ENCODE measurements around the gene CISH. TPM values are rescaled to one million over a fixed set of nuclear protein-coding genes. Genes with fewer than 3 reads are reported as not detected.

The CISH gene, protein sequence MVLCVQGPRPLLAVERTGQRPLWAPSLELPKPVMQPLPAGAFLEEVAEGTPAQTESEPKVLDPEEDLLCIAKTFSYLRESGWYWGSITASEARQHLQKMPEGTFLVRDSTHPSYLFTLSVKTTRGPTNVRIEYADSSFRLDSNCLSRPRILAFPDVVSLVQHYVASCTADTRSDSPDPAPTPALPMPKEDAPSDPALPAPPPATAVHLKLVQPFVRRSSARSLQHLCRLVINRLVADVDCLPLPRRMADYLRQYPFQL
- total RNA-seq, result 10 to 100 TPM in 6 of 7 donors, 1 to 10 TPM in 1; 6.2 to 28.0 (median 24.7) TPM
- 10 to 100 TPM in 1 of 2 donors, 1 to 10 TPM in 1; 6.5 to 21.9 TPM for polyA plus RNA-seq
- long read RNA-seq, donor 1, full-length matches to known transcripts, result 18 of 31 reads
- long read RNA-seq, donor 1, partial matches to known transcripts, result 12 of 31 reads
- long read RNA-seq, donor 1, other reads (novel, unspliced or antisense), result 1 of 31 reads
- long read RNA-seq, donor 2, transcript CISH-201 (3 exons, 2,043 nt), result major isoform, 7 of 7 reads
- long read RNA-seq, donor 2, partial matches to known transcripts, result 0 of 7 reads
- long read RNA-seq, donor 2, other reads (novel, unspliced or antisense), result 0 of 7 reads
- long read RNA-seq, donor 3, full-length matches to known transcripts, result 10 of 22 reads
- long read RNA-seq, donor 3, partial matches to known transcripts, result 12 of 22 reads
- long read RNA-seq, donor 3, other reads (novel, unspliced or antisense), result 0 of 22 reads

DNA sequence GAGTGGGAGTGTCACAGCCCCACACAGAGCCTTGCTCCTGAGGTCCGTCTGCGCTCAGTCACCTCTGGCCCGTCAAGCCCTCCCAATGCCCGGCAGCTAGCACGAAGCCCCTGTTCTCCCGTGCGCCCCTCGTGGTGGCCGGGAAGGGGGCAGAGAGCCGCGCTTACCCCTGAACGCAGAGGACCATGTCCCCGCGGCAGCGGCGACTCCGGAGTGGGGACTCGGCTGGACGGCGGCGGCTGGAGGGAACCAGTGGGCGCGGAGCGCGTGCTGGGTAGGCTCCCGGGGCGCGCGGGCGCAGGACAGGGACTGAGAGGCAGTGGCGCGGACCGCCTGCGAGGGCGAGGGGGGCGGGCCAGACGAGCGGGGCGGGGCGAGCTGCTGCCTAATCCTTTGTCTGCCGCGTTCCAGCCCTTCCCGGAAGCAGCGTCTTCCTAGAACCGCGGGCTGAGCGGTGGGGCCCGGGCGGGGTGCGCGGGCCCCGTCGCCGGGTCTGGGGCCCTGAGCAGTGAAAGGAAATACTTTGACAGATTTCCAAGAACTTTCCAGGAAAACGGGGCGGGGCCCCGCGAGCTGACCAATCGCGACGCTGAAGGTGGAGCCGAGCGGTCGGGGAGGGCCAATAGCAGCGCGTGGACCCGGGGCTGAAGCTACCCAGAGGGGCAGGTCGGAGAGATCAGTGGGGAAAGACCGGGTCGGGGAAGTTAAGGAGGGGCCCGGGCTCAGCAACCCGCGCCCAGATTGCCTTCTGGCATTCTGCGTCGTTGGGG, at the start of gene CISH:
Gene CISH, minus strand, starts transcription at position 311 of the 770 bp plus-strand sequence. Its CDS starts 124 bp downstream, at position 187.
- WGBS, 3 donors, result 1 to 2% (median 1%) methylated on average over 35 to 75 of the region's 75 CpGs
- Histone ChIP-seq H3K4me3 (peak within 1 kb of the TSS; percentile 89), H3K27me3 (no peaks in the 10 kb centered on the region), H3K36me3 (no peaks in the 10 kb centered on the region), H3K4me1 (ENCODE audit: insufficient read depth) (peaks cover 30% of the 10 kb centered on the region), H3K9me3 (no peaks in the 10 kb centered on the region), H3K27ac (peak within 1 kb of the TSS; percentile 55 to 86)
- TF ChIP-seq EP300 (IDR thresholded peaks at IDR 0.05) (peak; percentile 75), POLR2A (IDR thresholded peaks at IDR 0.05) (peak; percentile 71)
- TF ChIP-seq, protein P1, sequence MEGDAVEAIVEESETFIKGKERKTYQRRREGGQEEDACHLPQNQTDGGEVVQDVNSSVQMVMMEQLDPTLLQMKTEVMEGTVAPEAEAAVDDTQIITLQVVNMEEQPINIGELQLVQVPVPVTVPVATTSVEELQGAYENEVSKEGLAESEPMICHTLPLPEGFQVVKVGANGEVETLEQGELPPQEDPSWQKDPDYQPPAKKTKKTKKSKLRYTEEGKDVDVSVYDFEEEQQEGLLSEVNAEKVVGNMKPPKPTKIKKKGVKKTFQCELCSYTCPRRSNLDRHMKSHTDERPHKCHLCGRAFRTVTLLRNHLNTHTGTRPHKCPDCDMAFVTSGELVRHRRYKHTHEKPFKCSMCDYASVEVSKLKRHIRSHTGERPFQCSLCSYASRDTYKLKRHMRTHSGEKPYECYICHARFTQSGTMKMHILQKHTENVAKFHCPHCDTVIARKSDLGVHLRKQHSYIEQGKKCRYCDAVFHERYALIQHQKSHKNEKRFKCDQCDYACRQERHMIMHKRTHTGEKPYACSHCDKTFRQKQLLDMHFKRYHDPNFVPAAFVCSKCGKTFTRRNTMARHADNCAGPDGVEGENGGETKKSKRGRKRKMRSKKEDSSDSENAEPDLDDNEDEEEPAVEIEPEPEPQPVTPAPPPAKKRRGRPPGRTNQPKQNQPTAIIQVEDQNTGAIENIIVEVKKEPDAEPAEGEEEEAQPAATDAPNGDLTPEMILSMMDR (IDR thresholded peaks at IDR 0.05), result peak in 2 of 3 donors; percentile 53 to 77
- peak; percentile 96 to 97 (median 96) for DNase-seq
- intact Hi-C loops (cut with DNase I), result loop anchor here in 3 of 4 donors (5.0 to 10.0 kb wide), 4 partner anchors 107 to 1333 kb away; partner anchors contain the start of genes MANF (in 2 of the 3), CACNA2D2 (in 1 of the 3), PARP3 (in 1 of the 3) and RRP9 (in 1 of the 3)

DNA sequence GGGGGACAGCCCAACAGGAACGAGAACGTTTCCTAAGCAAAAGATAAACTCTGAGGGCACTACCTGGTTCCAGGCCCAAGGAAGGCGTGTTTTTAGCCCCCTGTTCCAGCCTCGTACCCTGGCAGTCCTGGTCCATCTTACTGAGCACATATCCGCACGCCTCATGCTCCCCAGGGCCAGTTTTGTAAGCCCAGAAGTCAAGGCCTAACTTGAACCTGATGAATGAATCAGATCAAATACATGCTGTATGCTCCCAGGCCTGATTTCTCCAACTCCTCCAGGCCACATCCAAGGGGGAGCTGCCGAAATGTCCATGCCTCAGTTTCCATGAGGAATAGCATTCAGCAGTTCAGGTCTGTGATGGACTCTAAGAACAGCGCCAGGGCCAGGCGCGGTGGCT, 48.8 kb upstream of the CISH start:
- 90 to 91% (median 90%) methylated on average over 10 of the region's 10 CpGs for WGBS, 3 donors
- Histone ChIP-seq H3K4me1 (ENCODE audit: insufficient read depth) (no peaks in the 10 kb centered on the region), H3K4me3 (no peak overlapping the region), H3K27me3 (no peaks in the 10 kb centered on the region), H3K36me3 (no peaks in the 10 kb centered on the region), H3K9me3 (no peaks in the 10 kb centered on the region), H3K27ac (no peak overlapping the region)
- DNase-seq, result peak in 1 of 5 donors; percentile 5
- TF ChIP-seq POLR2A (IDR thresholded peaks at IDR 0.05), result no peak
- TF ChIP-seq, protein P1 (IDR thresholded peaks at IDR 0.05), result no peak
- no peak for TF ChIP-seq EP300 (IDR thresholded peaks at IDR 0.05)
- intact Hi-C loops (cut with DNase I), result no loop called here

DNA sequence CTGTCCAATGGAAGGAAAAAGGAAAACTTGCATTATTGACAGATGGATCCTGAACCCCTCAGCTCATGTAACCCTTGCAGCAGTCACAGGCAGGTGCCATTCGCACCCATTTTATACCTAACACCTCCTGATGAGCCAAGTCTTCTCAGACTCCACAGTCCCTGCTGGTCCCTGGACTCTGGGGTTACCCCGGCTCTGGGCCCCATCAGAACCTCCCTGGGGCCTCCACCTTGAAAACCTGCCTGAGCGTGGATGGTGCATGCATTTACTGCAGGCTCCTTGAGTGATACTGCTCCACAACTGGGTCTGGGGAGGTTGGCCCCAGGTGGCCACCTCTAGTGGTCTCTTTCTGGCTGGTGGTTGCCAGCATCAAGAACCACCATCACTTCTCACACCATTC, 47.3 kb upstream of the CISH start:
- Histone ChIP-seq H3K9me3 (no peaks in the 10 kb centered on the region), H3K27ac (no peak overlapping the region), H3K4me3 (no peak overlapping the region), H3K27me3 (no peaks in the 10 kb centered on the region), H3K4me1 (ENCODE audit: insufficient read depth) (no peaks in the 10 kb centered on the region), H3K36me3 (no peaks in the 10 kb centered on the region)
- TF ChIP-seq, protein P1 (IDR thresholded peaks at IDR 0.05), result no peak
- TF ChIP-seq POLR2A (IDR thresholded peaks at IDR 0.05) (no peak), EP300 (IDR thresholded peaks at IDR 0.05) (no peak)
- DNase-seq, result peak in 1 of 5 donors; percentile 4
- intact Hi-C loops (cut with DNase I), result no loop called here
- 90 to 92% (median 92%) methylated on average over 3 of the region's 3 CpGs for WGBS, 3 donors

DNA sequence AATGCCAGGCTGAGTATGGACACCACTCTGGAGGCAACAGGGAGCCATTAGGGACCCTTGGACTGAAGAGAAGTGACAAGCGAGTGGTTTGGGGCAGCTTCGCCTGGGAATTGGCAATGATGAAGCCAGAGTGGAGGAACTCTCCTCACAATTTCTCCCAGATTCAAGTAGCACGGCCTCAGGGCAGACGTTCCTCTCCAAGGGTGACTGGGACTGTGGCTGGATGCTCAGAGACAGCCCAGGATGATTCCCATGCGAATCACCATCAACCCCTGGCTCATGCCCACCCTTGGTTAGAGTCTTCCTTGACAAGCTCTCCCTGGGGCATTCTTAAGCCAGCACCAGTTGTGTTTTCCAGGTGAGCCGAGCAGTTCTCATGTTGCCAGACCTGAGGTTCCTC, 46.8 kb upstream of the CISH start:
- H3K36me3 ChIP-seq, result no peaks in the 10 kb centered on the region
- no peak overlapping the region for H3K27ac ChIP-seq
- no peak for TF ChIP-seq EP300 (IDR thresholded peaks at IDR 0.05)
- no peak for TF ChIP-seq POLR2A (IDR thresholded peaks at IDR 0.05)
- TF ChIP-seq, protein P1 (IDR thresholded peaks at IDR 0.05), result no peak
- peak in 1 of 5 donors; percentile 0 for DNase-seq
- H3K9me3 ChIP-seq, result no peaks in the 10 kb centered on the region
- no peaks in the 10 kb centered on the region for H3K27me3 ChIP-seq
- WGBS, 3 donors, result 84 to 91% (median 90%) methylated on average over 6 of the region's 6 CpGs
- intact Hi-C loops (cut with DNase I), result no loop called here
- H3K4me1 ChIP-seq (ENCODE audit: insufficient read depth), result no peaks in the 10 kb centered on the region
- no peak overlapping the region for H3K4me3 ChIP-seq

Data from ovary (tissue), 10 donors.